Left ventricle myocardium inferior (tissue), 1 donor: ENCODE measurements around the gene PALM3. TPM values are rescaled to one million over a fixed set of nuclear protein-coding genes. Genes with fewer than 3 reads are reported as not detected.

Experiments
- DNase-seq: peaks from one replicate; pipeline ENCODE4 v3.0.0-alpha.2; 2020
- H3K27ac ChIP-seq: fragments of 200-600 bp; replicated peaks from 2 replicates; pipeline ENCODE4 v1.8.0; 2021
- H3K27me3 ChIP-seq: fragments of 200-600 bp; 2 replicates; pipeline ENCODE4 v1.8.0; 2021; ENCODE audit warnings: low read depth
- H3K36me3 ChIP-seq: fragments of 200-600 bp; 2 replicates; pipeline ENCODE4 v1.8.0; 2021
- H3K4me1 ChIP-seq: fragments of 200-600 bp; 2 replicates; pipeline ENCODE4 v1.8.0; 2021
- H3K4me3 ChIP-seq: fragments of 200-600 bp; 2 replicates; pipeline ENCODE4 v1.8.0; 2021; ENCODE audit warnings: mild to moderate bottlenecking, moderate library complexity
- H3K9me3 ChIP-seq: fragments of 200-600 bp; replicated peaks from 2 replicates; pipeline ENCODE4 v1.8.0; 2021
- CTCF ChIP-seq: fragments of 200-600 bp; IDR thresholded peaks from 2 replicates; pipeline ENCODE4 v1.8.0; 2021; ENCODE audit warnings: antibody characterized with exemption, mild to moderate bottlenecking, borderline replicate concordance
- intact Hi-C: fragments of 100-400 bp; cut with micrococcal nuclease; formaldehyde crosslinking; loops from one replicate; pipeline ENCODE4 v1.11.0; 2022
- total RNA-seq: library from RNA; stranded (reverse); fragmentation: NEBNext Ultra II Directional; extraction: Animal tissue kit (Norgen Biotek cat#: 25700); gene quantifications from one replicate; pipeline ENCODE4 v1.2.1, GENCODE V29; 2021
- donor health status: DM: no; HTN: yes; CAD: no; lungs with severe emphysema.

PALM3 gene
- total RNA-seq, 1 donor from 2014 or later = 0.38 TPM

- intact Hi-C loops = no loop called here
These were observed 57.1 kb downstream of the PALM3 start for GRCh38 chr19:14004619-14005348.

More at GRCh38 chr19:14004619-14005348, 57.1 kb downstream of the PALM3 start:
- Histone ChIP-seq H3K36me3 (no peaks in the 10 kb centered on the region), H3K27ac (peak overlapping the region; percentile 99), H3K4me1 (peaks cover 60% of the 10 kb centered on the region), H3K9me3 (no peaks in the 10 kb centered on the region), H3K4me3 (peak overlapping the region; percentile 81), H3K27me3 (no peaks in the 10 kb centered on the region)
- TF ChIP-seq CTCF = no peak
- DNase-seq = peak; percentile 63

Other genes with a start within 250 kb of the PALM3 start
- gene NANOS3, start 184.9 kb downstream of the PALM3 start, total RNA-seq = 1.3 TPM
- gene BRME1, start 156.0 kb downstream of the PALM3 start, total RNA-seq = 0.82 TPM
- gene CC2D1A, start 155.9 kb downstream of the PALM3 start, total RNA-seq = 20.1 TPM
- 1.9 TPM for gene PODNL1, start 123.7 kb downstream of the PALM3 start, total RNA-seq
- gene DCAF15, start 109.6 kb downstream of the PALM3 start, total RNA-seq = 17.0 TPM
- gene RFX1, start 55.8 kb downstream of the PALM3 start, total RNA-seq = 15.2 TPM
- not detected for gene RLN3, start 33.9 kb downstream of the PALM3 start, total RNA-seq
- gene IL27RA, start 30.3 kb downstream of the PALM3 start, total RNA-seq = 4.0 TPM
- 8.1 TPM for gene MISP3, start 10.7 kb upstream of the PALM3 start, total RNA-seq
- gene C19orf67, start 23.7 kb upstream of the PALM3 start, total RNA-seq = not detected
- 46.7 TPM for gene SAMD1, start 28.7 kb upstream of the PALM3 start, total RNA-seq
- gene PRKACA, start 55.7 kb upstream of the PALM3 start, total RNA-seq = 465 TPM
- 0.96 TPM for gene ASF1B, start 74.5 kb upstream of the PALM3 start, total RNA-seq
- gene ADGRL1, start 144.1 kb upstream of the PALM3 start, total RNA-seq = 16.1 TPM